ENCODE measurements around the gene LMX1B. TPM values are rescaled to one million over a fixed set of nuclear protein-coding genes. Genes with fewer than 3 reads are reported as not detected.

LMX1B gene
- total and polyA plus RNA-seq, 11 donors, result 0.15 to 1.1 (median 0.39) TPM

GRCh38 chr9:126623667-126624478 is 10.1 kb downstream of the LMX1B start:
- Histone ChIP-seq H3K4me1 (peaks cover 0 to 33% (median 13%) of the 10 kb centered on the region in 12 donors), H3K27ac (no peak overlapping the region), H3K4me3 (no peak overlapping the region), H3K27me3 (peaks cover 58 to 100% (median 94%) of the 10 kb centered on the region in 9 donors), H3K9me3 (no peaks in the 10 kb centered on the region), H3K36me3 (no peaks in the 10 kb centered on the region)
- TF ChIP-seq POLR2A (IDR thresholded peaks at IDR 0.05), result no peak
- no peak for TF ChIP-seq CTCF (IDR thresholded peaks at IDR 0.05)
- DNase-seq (no peak), ATAC-seq (no peak)
- WGBS, 4 donors, result 10 to 19% (median 14%) methylated on average over 38 to 52 of the region's 52 CpGs
- intact Hi-C loops (cut with DNase I), result no loop called here

- H3K4me3 ChIP-seq, result no peak overlapping the region
- no peaks in the 10 kb centered on the region for H3K36me3 ChIP-seq
- DNase-seq, result no peak
- no peak overlapping the region for H3K27ac ChIP-seq
- H3K4me1 ChIP-seq, result peaks cover 0 to 33% (median 12%) of the 10 kb centered on the region in 12 donors
- H3K9me3 ChIP-seq, result no peaks in the 10 kb centered on the region
- 16 to 22% (median 19%) methylated on average over 18 of the region's 18 CpGs for WGBS, 4 donors
- intact Hi-C loops (cut with DNase I), result no loop called here
- H3K27me3 ChIP-seq, result peaks cover 54 to 100% (median 94%) of the 10 kb centered on the region in 9 donors
- no peak for ATAC-seq
- no peak for TF ChIP-seq POLR2A (IDR thresholded peaks at IDR 0.05)
- no peak for TF ChIP-seq CTCF (IDR thresholded peaks at IDR 0.05)
Observed at GRCh38 chr9:126624479-126624826, 10.7 kb downstream of the LMX1B start.

GRCh38 chr9:126624912-126625311 is 11.2 kb downstream of the LMX1B start:
- no peaks in the 10 kb centered on the region for H3K36me3 ChIP-seq
- H3K27ac ChIP-seq, result no peak overlapping the region
- no peak for ATAC-seq
- no peak for TF ChIP-seq CTCF (IDR thresholded peaks at IDR 0.05)
- TF ChIP-seq POLR2A (IDR thresholded peaks at IDR 0.05), result no peak
- intact Hi-C loops (cut with DNase I), result no loop called here
- peaks cover 53 to 100% (median 92%) of the 10 kb centered on the region in 9 donors for H3K27me3 ChIP-seq
- 15 to 30% (median 18%) methylated on average over 26 to 27 of the region's 27 CpGs for WGBS, 4 donors
- no peaks in the 10 kb centered on the region for H3K9me3 ChIP-seq
- DNase-seq, result no peak
- no peak overlapping the region for H3K4me3 ChIP-seq
- H3K4me1 ChIP-seq, result peaks cover 0 to 33% (median 12%) of the 10 kb centered on the region in 12 donors

GRCh38 chr9:126625329-126626126 is 11.8 kb downstream of the LMX1B start:
- Histone ChIP-seq H3K9me3 (no peaks in the 10 kb centered on the region), H3K27ac (no peak overlapping the region), H3K4me3 (peak overlapping the region in 11 of 12 donors; percentile 17 to 54 (median 37)), H3K36me3 (no peaks in the 10 kb centered on the region), H3K4me1 (peaks cover 0 to 33% (median 12%) of the 10 kb centered on the region in 12 donors), H3K27me3 (peaks cover 54 to 100% (median 92%) of the 10 kb centered on the region in 9 donors)
- no peak for DNase-seq
- TF ChIP-seq CTCF (IDR thresholded peaks at IDR 0.05) (no peak), POLR2A (IDR thresholded peaks at IDR 0.05) (no peak)
- WGBS, 4 donors, result 9 to 24% (median 15%) methylated on average over 32 to 64 of the region's 64 CpGs
- intact Hi-C loops (cut with DNase I), result no loop called here
- ATAC-seq, result no peak
